Psoas muscle (tissue), 8 donors: ENCODE data around the gene USP24. TPM values are rescaled to one million over a fixed set of nuclear protein-coding genes. Genes with fewer than 3 reads are reported as not detected.

Experiments
- ATAC-seq, 4 donors: fragments of 200-7000 bp; cut with Tn5 transposase; one replicate each; pipeline ENCODE4 v1.9.1; 2020; ENCODE audit warnings: moderate library complexity in 3 of 4, mild to moderate bottlenecking in 2 of 4
- DNase-seq, 2 donors: peaks; one replicate each; pipeline ENCODE4 v3.0.0-alpha.2; 2020
- H3K27ac ChIP-seq: fragments of 200-600 bp; one replicate; pipeline ENCODE4 v1.8.0; 2022
- H3K27me3 ChIP-seq, 3 donors: fragments of 200-600 bp in 1 of 3; one replicate each; pipeline versions ENCODE4 v1.6.1 to v1.8.0; 2013 to 2022; ENCODE audit warnings: low read length in 2 of 3, mild to moderate bottlenecking in 2 of 3, moderate library complexity in 1 of 3; ENCODE audit not compliant: insufficient read depth in 3 of 3
- H3K36me3 ChIP-seq, 2 donors: fragments of 200-600 bp in 1 of 2; one replicate each; pipeline versions ENCODE4 v1.6.1 to v1.8.0; 2013 to 2022; ENCODE audit warnings: low read depth in 1 of 2, mild to moderate bottlenecking in 1 of 2, moderate library complexity in 1 of 2; ENCODE audit not compliant: insufficient read depth in 1 of 2
- H3K4me1 ChIP-seq: fragments of 200-600 bp; one replicate; pipeline ENCODE4 v1.8.0; 2022
- H3K4me3 ChIP-seq: fragments of 200-600 bp; one replicate; pipeline ENCODE4 v1.8.0; 2022; ENCODE audit warnings: mild to moderate bottlenecking
- H3K9me3 ChIP-seq: fragments of 200-600 bp; one replicate; pipeline ENCODE4 v1.8.0; 2022
- WGBS, 3 donors: extraction: QIAGEN DNeasy Blood & Tissue Kit; methylation state at CpG; one replicate each; pipeline versions ENCODE4 v1.1.6 to v1.1.7; 2013; 5-methylcytosine and 5-hydroxymethylcytosine counted together
- intact Hi-C, 2 donors: fragments of 100-400 bp; cut with DNase I; formaldehyde crosslinking; loops; one replicate each; pipeline versions ENCODE4 v1.11.0 to v1.14.2; 2022
- polyA plus RNA-seq, 3 donors: library from polyadenylated mRNA; stranded (reverse); fragments of 200-250 nt; gene quantifications; one replicate each; pipeline ENCODE4 v1.2.3, GENCODE V29; 2013
- total RNA-seq, 4 donors: library from RNA; stranded (reverse); fragmentation: NEBNext Ultra II Directional in 2 of 4; extraction: Animal tissue kit (Norgen Biotek cat#: 25700) in 2 of 4; gene quantifications; one replicate each; pipeline versions ENCODE4 v1.2.1 to v1.2.4, GENCODE V29; 2021 to 2023
- TF ChIP-seq, protein P1 (sequence below): fragments of 200-600 bp; IDR thresholded peaks from one replicate; pipeline ENCODE4 v1.8.0; 2022; ENCODE audit warnings: antibody characterized with exemption
- donor health status: healthy with polysubstance abuse.
- donor health status: DM: no; HTN: no; CAD: no; lungs with moderate emphysema.
- donor health status: Bipolar disorder and iron deficiency.
- donor health status: healthy.
- donor health status: DM: yes; HTN: yes; CAD: no.
- donor health status: DM: no; HTN: no; CAD: no.
- donor health status: DM: no; HTN: no; CAD: no.
- donor health status: DM: yes; HTN: yes; CAD: no.

USP24 gene
- total and polyA plus RNA-seq, 7 donors: 14.6 to 67.9 (median 53.2) TPM

DNA sequence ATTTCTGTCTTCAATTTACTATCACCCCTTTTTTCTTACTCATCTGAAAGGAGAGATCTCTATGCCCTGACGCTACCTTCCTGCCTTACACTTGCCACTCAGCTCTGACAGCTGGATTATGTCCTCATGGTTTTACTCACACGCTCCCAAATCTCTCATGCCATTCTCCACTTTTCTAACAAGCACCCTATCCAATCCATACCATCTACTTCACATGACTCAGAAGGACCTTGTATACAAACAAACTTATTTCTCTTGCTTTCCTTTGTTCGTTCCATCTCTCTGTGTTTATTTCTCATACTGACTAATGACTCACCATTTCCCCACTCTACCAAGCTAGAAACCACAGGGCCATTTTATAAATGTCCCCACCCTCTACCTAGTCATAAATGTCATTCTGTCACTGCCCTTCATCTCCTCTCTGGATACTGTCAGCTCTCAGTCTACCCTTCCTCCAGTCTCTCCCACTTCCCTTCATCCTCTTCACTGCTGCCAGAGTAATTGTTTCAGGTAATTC, 87.3 kb downstream of the USP24 start:
- TF ChIP-seq, protein P1, sequence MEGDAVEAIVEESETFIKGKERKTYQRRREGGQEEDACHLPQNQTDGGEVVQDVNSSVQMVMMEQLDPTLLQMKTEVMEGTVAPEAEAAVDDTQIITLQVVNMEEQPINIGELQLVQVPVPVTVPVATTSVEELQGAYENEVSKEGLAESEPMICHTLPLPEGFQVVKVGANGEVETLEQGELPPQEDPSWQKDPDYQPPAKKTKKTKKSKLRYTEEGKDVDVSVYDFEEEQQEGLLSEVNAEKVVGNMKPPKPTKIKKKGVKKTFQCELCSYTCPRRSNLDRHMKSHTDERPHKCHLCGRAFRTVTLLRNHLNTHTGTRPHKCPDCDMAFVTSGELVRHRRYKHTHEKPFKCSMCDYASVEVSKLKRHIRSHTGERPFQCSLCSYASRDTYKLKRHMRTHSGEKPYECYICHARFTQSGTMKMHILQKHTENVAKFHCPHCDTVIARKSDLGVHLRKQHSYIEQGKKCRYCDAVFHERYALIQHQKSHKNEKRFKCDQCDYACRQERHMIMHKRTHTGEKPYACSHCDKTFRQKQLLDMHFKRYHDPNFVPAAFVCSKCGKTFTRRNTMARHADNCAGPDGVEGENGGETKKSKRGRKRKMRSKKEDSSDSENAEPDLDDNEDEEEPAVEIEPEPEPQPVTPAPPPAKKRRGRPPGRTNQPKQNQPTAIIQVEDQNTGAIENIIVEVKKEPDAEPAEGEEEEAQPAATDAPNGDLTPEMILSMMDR: no peak
- peaks cover 2 to 96% of the 10 kb centered on the region in 2 donors for H3K36me3 ChIP-seq
- H3K27me3 ChIP-seq: no peaks in the 10 kb centered on the region
- intact Hi-C loops: no loop called here
- DNase-seq (no peak), ATAC-seq (no peak)
- H3K4me1 ChIP-seq: no peaks in the 10 kb centered on the region
- H3K27ac ChIP-seq: no peak overlapping the region
- H3K9me3 ChIP-seq: no peaks in the 10 kb centered on the region
- H3K4me3 ChIP-seq: no peak overlapping the region
- 97 to 100% (median 97%) methylated on average over 3 of the region's 3 CpGs for WGBS, 3 donors

DNA sequence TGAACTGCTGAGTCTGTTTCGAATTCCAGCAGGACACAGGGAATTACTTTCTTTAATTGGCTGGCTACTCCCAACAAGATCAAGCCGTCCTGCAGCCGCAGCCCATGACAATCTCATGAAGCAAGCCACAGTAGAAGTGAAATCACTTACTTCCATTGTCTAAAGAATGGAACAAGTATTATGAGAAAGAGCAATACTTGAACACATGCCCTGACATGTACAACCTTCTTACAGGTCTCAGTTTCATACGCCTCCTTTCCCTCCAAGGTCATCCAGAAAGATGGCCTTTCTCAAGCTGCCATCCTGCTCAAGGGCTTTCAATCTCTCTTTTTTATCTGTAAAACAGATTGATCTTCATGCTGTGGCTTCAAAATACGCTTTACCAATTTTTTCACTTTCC, 90.7 kb downstream of the USP24 start:
- ATAC-seq (no peak), DNase-seq (no peak)
- Histone ChIP-seq H3K27ac (no peak overlapping the region), H3K9me3 (no peaks in the 10 kb centered on the region), H3K36me3 (peaks cover 15 to 96% of the 10 kb centered on the region in 2 donors), H3K4me3 (no peak overlapping the region), H3K4me1 (no peaks in the 10 kb centered on the region), H3K27me3 (no peaks in the 10 kb centered on the region)
- intact Hi-C loops: loop anchor here (5.0 kb wide), 2 partner anchors 37 to 42 kb away; no protein-coding TSS in a partner anchor
- whole genome bisulfite sequencing, 3 donors: 89 to 96% (median 92%) methylated on average over 5 of the region's 5 CpGs
- TF ChIP-seq, protein P1: no peak

- intact Hi-C loops: loop anchor here (5.0 kb wide), 2 partner anchors 33 to 38 kb away; no protein-coding TSS in a partner anchor
- Histone ChIP-seq H3K9me3 (no peaks in the 10 kb centered on the region), H3K27me3 (no peaks in the 10 kb centered on the region)
Observed at GRCh38 chr1:55120538-55120937, 94.6 kb downstream of the USP24 start.

DNA sequence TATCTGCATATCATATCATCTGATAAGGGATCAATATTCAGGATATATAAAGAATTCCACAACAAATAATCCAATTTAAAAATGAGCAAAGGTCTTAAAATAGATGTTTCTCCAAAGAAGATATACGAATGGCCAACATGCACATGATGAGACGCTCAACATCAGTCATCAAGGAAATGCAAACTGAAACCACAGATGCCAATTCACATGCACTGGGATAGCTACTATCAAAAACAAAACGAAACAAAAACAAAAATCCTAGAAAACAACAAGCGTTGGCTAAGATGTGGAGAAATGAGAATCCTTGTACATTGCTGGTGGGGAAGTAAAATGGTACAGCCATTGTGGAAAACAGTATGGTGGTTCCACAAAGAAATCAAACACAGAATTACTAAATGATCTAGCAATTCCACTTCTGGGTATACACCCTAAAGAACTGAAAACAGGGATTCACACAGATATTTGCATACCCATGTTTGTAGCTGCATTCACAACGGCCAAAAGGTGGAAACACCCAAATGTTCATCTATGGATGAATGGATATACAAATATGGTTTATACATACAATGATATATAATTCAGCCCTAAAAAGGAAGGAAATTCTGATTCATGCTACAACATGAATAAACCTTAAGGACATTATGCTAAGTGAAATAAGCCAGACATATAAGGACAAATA, 96.4 kb downstream of the USP24 start:
- no peak for DNase-seq
- H3K9me3 ChIP-seq: no peaks in the 10 kb centered on the region
- TF ChIP-seq, protein P1: no peak
- H3K4me1 ChIP-seq: no peaks in the 10 kb centered on the region
- peaks cover 13 to 90% of the 10 kb centered on the region in 2 donors for H3K36me3 ChIP-seq
- no peaks in the 10 kb centered on the region for H3K27me3 ChIP-seq
- no peak for ATAC-seq
- H3K4me3 ChIP-seq: no peak overlapping the region
- H3K27ac ChIP-seq: no peak overlapping the region
- WGBS, 3 donors: 93 to 95% (median 93%) methylated on average over 5 of the region's 5 CpGs
- intact Hi-C loops: no loop called here

More at GRCh38 chr1:55120538-55120937, 94.6 kb downstream of the USP24 start:
- Histone ChIP-seq H3K36me3 (peaks cover 13 to 94% of the 10 kb centered on the region in 2 donors), H3K4me3 (no peak overlapping the region), H3K27ac (no peak overlapping the region), H3K4me1 (no peaks in the 10 kb centered on the region)
- TF ChIP-seq, protein P1: no peak
- DNase-seq: no peak
- ATAC-seq: no peak
- 92 to 94% (median 92%) methylated on average over 5 of the region's 5 CpGs for WGBS, 3 donors
